SJSA1 (cell line): Measurements from ENCODE around the gene MUC2. TPM values are rescaled to one million over a fixed set of nuclear protein-coding genes. Genes with fewer than 3 reads are reported as not detected.

Source experiments
- DNase-seq, 2 experiments: peaks; one replicate each; pipeline ENCODE4 v3.0.0-alpha.2; 2015 to 2020; ENCODE audit warnings: low spot score in 2 of 2, low read depth in 1 of 2
- H3K27ac ChIP-seq: fragments of 250-450 bp; sonication (Bioruptor Pico); 2 replicates; pipeline ENCODE4 v1.5.1; 2020; ENCODE audit warnings: mild to moderate bottlenecking, moderate library complexity
- H3K27me3 ChIP-seq: fragments of 250-450 bp; sonication (Bioruptor Pico); replicated peaks from 2 replicates; pipeline ENCODE4 v1.5.1; 2020; ENCODE audit warnings: mild to moderate bottlenecking, moderate library complexity
- H3K36me3 ChIP-seq: fragments of 250-450 bp; sonication (Bioruptor Pico); 2 replicates; pipeline ENCODE4 v1.5.1; 2020; ENCODE audit warnings: mild to moderate bottlenecking
- H3K4me1 ChIP-seq: fragments of 250-450 bp; sonication (Bioruptor Pico); replicated peaks from 2 replicates; pipeline ENCODE4 v1.6.1; 2021; ENCODE audit warnings: mild to moderate bottlenecking
- H3K4me3 ChIP-seq: fragments of 250-450 bp; sonication (Bioruptor Pico); 2 replicates; pipeline ENCODE4 v1.5.1; 2020; ENCODE audit warnings: mild to moderate bottlenecking
- H3K9me3 ChIP-seq: fragments of 250-450 bp; sonication (Bioruptor Pico); replicated peaks from 2 replicates; pipeline ENCODE4 v1.5.1; 2020; ENCODE audit warnings: mild to moderate bottlenecking
- total RNA-seq: library from RNA; depleted of rRNA; stranded (reverse); fragments of >200 nt; shearing (Covaris generic); gene quantifications from 2 replicates; pipeline ENCODE4 v1.2.3, GENCODE V29; 2014

The MUC2 gene
- total RNA-seq, 1 experiment from 2014 or later, result not detected

DNA sequence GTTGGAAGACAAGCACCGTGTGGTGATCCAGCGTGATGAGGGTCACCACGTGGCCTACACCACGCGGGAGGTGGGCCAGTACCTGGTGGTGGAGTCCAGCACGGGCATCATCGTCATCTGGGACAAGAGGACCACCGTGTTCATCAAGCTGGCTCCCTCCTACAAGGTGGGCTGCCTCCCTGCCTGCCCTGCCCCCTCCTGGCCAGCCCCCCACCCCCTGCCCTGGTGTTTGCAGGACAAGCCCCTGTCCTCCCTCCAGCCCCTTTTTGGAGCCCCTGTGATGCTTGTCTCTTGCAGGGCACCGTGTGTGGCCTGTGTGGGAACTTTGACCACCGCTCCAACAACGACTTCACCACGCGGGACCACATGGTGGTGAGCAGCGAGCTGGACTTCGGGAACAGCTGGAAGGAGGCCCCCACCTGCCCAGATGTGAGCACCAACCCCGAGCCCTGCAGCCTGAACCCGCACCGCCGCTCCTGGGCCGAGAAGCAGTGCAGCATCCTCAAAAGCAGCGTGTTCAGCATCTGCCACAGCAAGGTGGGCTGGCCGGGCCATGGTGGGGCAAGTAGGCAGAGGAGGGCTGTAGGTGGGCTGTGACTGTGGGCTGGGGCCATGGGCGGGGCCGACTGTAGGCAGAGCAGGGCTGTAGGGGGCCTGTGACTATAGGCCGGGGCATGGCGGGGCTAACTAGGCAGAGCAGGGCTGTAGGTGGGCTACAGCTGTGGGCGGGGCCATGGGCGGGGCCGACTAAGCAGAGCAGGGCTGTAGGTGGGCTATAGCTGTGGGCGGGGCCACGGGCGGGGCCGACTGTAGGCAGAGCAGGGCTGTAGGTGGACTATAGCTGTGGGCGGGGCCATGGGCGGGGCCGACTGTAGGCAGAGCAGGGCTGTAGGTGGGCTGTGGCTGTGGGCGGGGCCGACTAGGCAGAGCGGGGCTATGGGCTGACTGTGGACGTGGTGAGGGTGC is 13.6 kb downstream of the MUC2 start:
- H3K27me3 ChIP-seq, result no peaks in the 10 kb centered on the region
- H3K36me3 ChIP-seq, result no peaks in the 10 kb centered on the region
- H3K4me3 ChIP-seq, result no peak overlapping the region
- H3K4me1 ChIP-seq, result no peaks in the 10 kb centered on the region
- DNase-seq, result no peak
- H3K9me3 ChIP-seq, result no peaks in the 10 kb centered on the region
- H3K27ac ChIP-seq, result no peak overlapping the region

DNA sequence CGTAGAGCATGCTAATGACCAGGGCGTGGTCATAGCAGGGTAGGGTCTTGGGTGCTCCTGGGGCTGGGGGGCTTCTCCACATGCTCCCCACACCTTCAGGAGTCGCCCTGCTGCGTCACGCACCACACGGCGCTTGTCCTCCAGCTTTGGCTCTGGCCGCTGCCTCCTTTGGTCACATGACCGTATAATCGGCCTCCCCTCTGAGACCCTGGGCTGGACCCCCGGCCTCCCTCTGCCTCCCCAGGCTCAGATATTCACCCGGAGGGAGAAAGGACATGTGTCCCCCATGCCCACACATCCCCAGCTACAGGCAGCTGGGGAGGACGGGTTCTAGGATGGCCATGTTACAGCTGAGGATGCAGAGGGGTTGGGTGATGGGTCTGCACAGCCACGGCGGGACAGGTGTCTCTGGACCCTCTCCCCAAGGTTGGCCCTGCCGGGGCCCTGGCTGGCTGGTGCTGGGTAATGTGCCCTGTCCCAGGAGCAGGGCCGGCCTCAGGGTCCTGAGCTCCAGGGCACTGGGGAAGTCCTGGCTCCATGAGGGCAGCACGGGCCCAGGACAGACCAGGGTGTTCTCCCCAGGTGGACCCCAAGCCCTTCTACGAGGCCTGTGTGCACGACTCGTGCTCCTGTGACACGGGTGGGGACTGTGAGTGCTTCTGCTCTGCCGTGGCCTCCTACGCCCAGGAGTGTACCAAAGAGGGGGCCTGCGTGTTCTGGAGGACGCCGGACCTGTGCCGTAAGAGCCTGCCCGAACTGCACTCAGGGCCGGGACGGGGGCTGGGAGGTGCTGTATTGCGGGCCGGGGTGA is 14.5 kb downstream of the MUC2 start:
- H3K4me3 ChIP-seq, result no peak overlapping the region
- no peaks in the 10 kb centered on the region for H3K36me3 ChIP-seq
- no peaks in the 10 kb centered on the region for H3K4me1 ChIP-seq
- no peak overlapping the region for H3K27ac ChIP-seq
- DNase-seq, result no peak
- no peaks in the 10 kb centered on the region for H3K9me3 ChIP-seq
- no peaks in the 10 kb centered on the region for H3K27me3 ChIP-seq

DNA sequence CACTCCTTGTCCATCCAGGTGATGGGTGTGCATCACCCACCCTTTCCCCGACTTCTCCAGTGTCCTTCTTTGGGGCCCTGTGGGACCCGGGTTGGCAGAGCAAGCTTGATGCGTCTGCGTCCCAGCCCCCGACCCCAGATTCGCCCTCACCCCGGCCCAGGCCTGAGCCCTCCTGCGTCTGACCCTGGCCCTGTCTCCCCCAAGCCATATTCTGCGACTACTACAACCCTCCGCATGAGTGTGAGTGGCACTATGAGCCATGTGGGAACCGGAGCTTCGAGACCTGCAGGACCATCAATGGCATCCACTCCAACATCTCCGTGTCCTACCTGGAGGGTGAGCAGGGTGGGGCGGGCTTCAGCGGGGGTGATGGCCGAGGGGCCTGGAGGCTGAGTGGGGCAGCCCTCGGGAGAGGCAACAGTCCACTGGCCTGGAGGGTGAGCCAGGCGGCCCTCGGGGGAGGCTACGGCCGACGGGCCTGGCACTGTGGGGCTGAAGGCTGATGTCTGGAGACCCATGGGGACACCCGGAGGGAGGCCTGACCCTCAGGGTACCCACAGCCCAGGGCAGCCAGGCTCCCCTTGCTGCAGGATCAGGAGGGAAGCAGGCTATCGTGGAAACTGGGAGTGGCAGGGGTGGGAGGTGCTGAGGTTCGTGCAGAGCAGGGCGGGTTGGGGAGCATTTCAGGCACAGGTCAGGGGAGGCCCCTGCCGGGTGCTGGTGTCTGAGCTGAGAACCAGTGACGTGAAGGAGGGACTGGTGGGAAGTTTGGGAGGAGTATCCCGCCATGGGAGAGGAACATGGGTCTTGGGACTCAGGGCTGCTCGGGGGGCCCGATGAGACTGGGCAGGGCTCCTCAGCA is 15.3 kb downstream of the MUC2 start:
- H3K4me1 ChIP-seq, result no peaks in the 10 kb centered on the region
- H3K9me3 ChIP-seq, result no peaks in the 10 kb centered on the region
- no peak for DNase-seq
- no peaks in the 10 kb centered on the region for H3K36me3 ChIP-seq
- H3K4me3 ChIP-seq, result no peak overlapping the region
- no peaks in the 10 kb centered on the region for H3K27me3 ChIP-seq
- H3K27ac ChIP-seq, result no peak overlapping the region

DNA sequence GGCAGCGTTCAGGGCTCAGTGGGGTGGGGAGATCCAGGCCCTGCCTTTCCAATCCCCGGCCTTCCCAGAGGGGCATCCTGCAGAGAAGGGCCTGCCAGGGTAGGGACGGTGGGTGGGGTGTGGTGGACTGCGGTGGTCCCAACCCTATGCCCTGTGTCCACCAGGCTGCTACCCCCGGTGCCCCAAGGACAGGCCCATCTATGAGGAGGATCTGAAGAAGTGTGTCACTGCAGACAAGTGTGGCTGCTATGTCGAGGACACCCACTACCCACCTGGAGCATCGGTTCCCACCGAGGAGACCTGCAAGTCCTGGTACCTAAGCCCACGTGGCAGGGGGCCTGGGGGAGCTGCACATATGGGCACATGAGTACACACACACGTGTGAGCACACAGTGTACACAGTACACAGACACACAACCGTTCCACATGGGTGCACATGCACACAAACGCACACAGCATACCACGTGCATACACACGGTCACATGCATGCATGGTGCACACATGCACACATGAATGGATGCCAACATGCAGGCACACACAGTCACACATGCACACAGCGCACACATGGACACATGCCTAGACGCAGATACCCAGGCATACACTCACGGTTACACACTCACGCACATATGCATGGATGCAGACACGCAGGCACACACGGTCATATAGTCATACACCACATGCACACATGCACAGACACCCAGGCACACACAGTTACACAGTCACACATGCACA is 16.1 kb downstream of the MUC2 start:
- no peaks in the 10 kb centered on the region for H3K4me1 ChIP-seq
- H3K4me3 ChIP-seq, result no peak overlapping the region
- DNase-seq, result no peak
- H3K36me3 ChIP-seq, result no peaks in the 10 kb centered on the region
- no peaks in the 10 kb centered on the region for H3K27me3 ChIP-seq
- H3K9me3 ChIP-seq, result no peaks in the 10 kb centered on the region
- no peak overlapping the region for H3K27ac ChIP-seq

DNA sequence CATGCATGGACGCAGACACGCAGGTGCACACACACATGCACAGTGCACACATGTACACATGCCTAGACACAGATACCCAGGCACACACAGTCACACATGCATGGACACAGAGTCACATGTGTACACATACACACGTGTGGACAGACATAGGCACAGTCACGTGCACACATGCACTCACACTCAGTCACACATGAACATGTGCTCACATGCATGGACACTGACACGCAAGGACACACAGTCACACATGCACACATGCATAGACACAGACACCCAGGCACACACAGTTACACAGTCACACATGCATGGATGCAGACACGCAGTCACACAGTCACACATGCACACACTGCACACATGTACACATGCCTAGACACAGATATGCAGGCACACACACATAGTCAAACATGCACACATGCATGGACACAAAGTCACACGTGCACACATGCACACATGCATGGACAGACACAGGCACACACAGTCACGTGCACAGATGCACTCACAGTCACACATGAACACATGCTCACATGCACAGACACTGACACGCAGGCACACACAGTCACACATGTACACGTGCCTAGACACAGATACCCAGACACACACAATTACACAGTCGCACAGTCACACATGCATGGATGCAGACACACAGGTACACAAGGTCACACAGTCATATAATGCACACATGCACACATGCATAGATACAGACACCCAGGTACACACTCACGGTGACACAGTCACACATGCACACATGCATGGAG is 16.8 kb downstream of the MUC2 start:
- Histone ChIP-seq H3K27ac (no peak overlapping the region), H3K36me3 (no peaks in the 10 kb centered on the region), H3K27me3 (no peaks in the 10 kb centered on the region), H3K9me3 (no peaks in the 10 kb centered on the region), H3K4me3 (no peak overlapping the region), H3K4me1 (no peaks in the 10 kb centered on the region)
- no peak for DNase-seq

DNA sequence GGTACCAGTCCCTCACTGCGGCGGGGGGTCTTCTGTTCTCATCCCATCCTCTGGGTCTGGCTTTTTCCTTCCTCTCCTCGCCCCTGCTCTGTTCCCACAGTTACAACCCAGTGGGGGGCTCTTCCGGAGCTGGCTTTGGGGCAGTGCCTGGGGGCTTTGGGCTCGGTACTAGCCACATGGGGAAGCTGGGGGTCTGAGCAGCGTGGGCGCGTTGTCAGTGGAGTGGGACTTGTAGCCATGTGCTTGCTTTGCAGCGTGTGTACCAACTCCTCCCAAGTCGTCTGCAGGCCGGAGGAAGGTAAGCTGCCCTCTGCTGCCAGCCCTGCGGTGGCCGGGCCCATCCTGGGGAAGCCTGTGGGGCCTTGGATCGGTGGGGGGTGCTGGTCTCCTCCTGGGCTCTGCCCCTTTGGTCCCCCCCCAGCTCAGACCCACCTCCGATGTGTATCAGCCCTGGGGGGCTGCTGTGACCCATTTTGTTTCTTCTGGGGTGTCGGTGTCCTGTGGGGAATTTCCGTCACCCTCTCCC is 17.5 kb downstream of the MUC2 start:
- Histone ChIP-seq H3K36me3 (no peaks in the 10 kb centered on the region), H3K27ac (no peak overlapping the region), H3K4me3 (no peak overlapping the region), H3K27me3 (no peaks in the 10 kb centered on the region), H3K4me1 (no peaks in the 10 kb centered on the region), H3K9me3 (no peaks in the 10 kb centered on the region)
- no peak for DNase-seq

DNA sequence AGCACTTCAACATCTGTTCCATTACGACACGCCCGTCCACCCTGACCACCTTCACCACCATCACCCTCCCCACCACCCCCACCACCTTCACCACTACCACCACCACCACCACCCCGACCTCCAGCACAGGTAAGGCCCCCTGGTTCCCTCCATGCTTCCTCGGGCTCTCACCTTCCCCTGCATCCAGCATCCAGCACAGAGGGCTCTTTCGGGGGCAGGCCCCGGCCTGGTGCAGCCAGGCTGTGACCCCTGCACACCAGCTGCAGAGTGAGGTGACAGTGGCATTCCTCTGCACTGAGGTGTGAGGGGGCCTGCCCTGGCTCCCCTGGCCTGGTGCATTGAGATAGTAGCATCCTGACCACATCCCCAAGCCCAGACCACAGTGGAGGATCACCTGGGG is 18.2 kb downstream of the MUC2 start:
- Histone ChIP-seq H3K9me3 (no peaks in the 10 kb centered on the region), H3K36me3 (no peaks in the 10 kb centered on the region), H3K27ac (no peak overlapping the region), H3K27me3 (no peaks in the 10 kb centered on the region), H3K4me3 (no peak overlapping the region), H3K4me1 (no peaks in the 10 kb centered on the region)
- no peak for DNase-seq

DNA sequence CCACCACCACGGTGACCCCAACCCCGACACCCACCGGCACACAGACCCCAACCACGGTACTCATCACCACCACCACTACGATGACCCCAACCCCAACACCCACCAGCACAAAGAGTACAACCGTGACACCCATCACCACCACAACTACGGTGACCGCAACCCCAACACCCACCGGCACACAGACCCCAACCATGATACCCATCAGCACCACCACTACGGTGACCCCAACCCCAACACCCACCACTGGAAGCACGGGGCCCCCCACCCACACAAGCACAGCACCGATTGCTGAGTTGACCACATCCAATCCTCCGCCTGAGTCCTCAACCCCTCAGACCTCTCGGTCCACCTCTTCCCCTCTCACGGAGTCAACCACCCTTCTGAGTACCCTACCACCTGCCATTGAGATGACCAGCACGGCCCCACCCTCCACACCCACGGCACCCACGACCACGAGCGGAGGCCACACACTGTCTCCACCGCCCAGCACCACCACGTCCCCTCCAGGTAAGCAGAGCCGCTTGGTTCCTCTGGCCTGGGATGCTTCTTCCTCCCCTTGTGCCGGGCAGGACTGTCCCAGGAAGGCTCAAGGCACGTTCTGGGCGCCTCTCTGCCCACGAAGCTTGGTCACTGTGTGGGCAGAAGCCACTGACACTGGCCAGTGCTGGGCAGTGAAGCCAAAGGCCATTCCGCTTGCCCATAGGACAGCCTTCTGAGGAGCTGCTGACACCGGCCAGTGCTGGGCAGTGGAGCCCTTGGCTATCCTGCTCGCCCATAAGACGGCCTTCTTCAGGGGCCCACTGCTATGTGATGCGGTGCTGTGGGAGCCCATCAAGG is 25.1 kb downstream of the MUC2 start:
- no peak overlapping the region for H3K4me3 ChIP-seq
- no peaks in the 10 kb centered on the region for H3K9me3 ChIP-seq
- no peaks in the 10 kb centered on the region for H3K27me3 ChIP-seq
- DNase-seq, result no peak
- H3K4me1 ChIP-seq, result no peaks in the 10 kb centered on the region
- H3K36me3 ChIP-seq, result no peaks in the 10 kb centered on the region
- no peak overlapping the region for H3K27ac ChIP-seq

DNA sequence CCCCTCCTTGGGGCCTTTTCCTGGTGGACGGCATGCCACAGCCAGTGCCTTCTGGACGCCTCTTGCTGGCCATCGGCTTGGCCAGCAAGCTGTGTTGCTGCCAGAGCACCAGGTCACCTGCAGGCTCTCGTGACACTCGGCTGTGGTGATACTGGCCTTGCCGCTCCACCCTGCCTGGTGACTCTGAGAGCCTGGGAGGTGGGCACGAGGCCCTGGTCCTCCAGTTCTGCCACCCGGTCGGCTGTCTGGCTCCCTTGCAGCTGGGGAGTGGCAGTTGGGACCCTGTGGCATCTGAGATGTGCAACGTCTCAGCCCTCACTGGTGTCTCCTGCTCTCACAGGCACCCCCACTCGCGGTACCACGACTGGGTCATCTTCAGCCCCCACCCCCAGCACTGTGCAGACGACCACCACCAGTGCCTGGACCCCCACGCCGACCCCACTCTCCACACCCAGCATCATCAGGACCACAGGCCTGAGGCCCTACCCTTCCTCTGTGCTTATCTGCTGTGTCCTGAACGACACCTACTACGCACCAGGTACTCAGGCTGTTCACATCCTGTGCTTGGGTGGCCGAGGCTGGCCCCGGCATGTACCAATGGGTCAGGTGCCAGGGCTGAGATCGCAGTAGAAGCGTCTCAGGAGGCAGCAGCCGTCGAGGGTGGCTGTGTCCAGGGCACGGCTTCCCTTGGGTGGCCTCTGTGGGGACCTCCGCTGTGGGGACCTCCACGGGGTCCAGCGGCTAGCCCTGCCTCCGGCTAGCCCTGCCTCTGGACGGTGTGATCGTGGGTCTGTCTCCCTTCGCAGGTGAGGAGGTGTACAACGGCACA is 26.0 kb downstream of the MUC2 start:
- DNase-seq, result no peak
- no peak overlapping the region for H3K27ac ChIP-seq
- H3K36me3 ChIP-seq, result no peaks in the 10 kb centered on the region
- H3K27me3 ChIP-seq, result no peaks in the 10 kb centered on the region
- H3K4me3 ChIP-seq, result no peak overlapping the region
- no peaks in the 10 kb centered on the region for H3K9me3 ChIP-seq
- no peaks in the 10 kb centered on the region for H3K4me1 ChIP-seq

DNA sequence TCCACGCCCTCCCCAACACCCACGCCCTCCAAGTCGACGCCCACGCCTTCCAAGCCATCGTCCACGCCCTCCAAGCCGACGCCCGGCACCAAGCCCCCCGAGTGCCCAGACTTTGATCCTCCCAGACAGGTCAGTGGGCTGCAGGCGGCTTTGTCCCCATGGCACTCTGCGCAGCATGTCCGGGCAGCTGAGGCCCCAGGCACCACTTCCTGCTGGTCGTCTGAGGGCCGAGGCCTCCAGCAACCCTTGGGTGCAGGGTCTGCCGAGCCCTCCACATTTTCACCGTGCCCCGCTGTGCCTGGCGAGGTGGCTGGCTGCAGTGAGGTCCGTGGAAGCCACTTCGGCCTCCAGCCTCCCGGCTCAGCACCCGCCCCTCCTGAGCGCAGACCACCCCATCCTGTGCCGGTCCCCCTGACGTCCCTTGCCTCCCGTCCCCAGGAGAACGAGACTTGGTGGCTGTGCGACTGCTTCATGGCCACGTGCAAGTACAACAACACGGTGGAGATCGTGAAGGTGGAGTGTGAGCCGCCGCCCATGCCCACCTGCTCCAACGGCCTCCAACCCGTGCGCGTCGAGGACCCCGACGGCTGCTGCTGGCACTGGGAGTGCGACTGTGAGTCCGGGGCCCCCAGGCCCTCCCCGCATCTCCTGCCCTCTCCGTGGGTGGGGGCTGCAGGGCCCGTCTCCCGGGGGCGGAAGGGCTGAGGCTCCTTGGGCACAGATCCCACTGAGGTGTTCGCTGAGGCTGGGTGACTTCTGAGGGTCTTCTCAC is 26.8 kb downstream of the MUC2 start:
- no peaks in the 10 kb centered on the region for H3K27me3 ChIP-seq
- DNase-seq, result no peak
- H3K9me3 ChIP-seq, result no peaks in the 10 kb centered on the region
- no peaks in the 10 kb centered on the region for H3K36me3 ChIP-seq
- no peak overlapping the region for H3K27ac ChIP-seq
- no peak overlapping the region for H3K4me3 ChIP-seq
- no peaks in the 10 kb centered on the region for H3K4me1 ChIP-seq
